Thymus (tissue), 11 donors: ENCODE measurements around the gene DPYD. TPM values are rescaled to one million over a fixed set of nuclear protein-coding genes. Genes with fewer than 3 reads are reported as not detected.

ENCODE experiments used
- DNase-seq, 9 donors: peaks; one replicate each; pipeline ENCODE4 v3.0.0-alpha.2; 2013; ENCODE audit warnings: low spot score in 9 of 9, low read depth in 6 of 9, missing footprints in 1 of 9
- H3K27ac ChIP-seq, 2 donors: one replicate each; pipeline ENCODE4 v1.5.1; 2013; ENCODE audit warnings: control low read depth in 1 of 2, low read depth in 1 of 2, low read length in 1 of 2, mild to moderate bottlenecking in 1 of 2, moderate library complexity in 1 of 2
- H3K27me3 ChIP-seq, 2 donors: one replicate each; pipeline ENCODE4 v1.5.1; 2013; ENCODE audit warnings: low read length in 1 of 2; ENCODE audit not compliant: control insufficient read depth in 2 of 2, insufficient read depth in 1 of 2
- H3K36me3 ChIP-seq, 2 donors: one replicate each; pipeline ENCODE4 v1.5.1; 2013; ENCODE audit warnings: low read length in 1 of 2, mild to moderate bottlenecking in 1 of 2, moderate library complexity in 1 of 2; ENCODE audit not compliant: control insufficient read depth in 2 of 2, insufficient read depth in 2 of 2
- H3K4me1 ChIP-seq, 2 donors: one replicate each; pipeline ENCODE4 v1.5.1; 2013; ENCODE audit warnings: low read length in 2 of 2; ENCODE audit not compliant: control insufficient read depth in 2 of 2, insufficient read depth in 2 of 2
- H3K4me3 ChIP-seq, 2 donors: one replicate each; pipeline ENCODE4 v1.5.1; 2013; ENCODE audit warnings: low read length in 2 of 2, control low read depth in 1 of 2, mild to moderate bottlenecking in 1 of 2
- H3K9me3 ChIP-seq, 2 donors: one replicate each; pipeline ENCODE4 v1.5.1; 2013; ENCODE audit warnings: low read length in 1 of 2, mild to moderate bottlenecking in 1 of 2; ENCODE audit not compliant: control insufficient read depth in 2 of 2, insufficient read depth in 1 of 2
- WGBS: extraction: QIAGEN DNeasy Blood & Tissue Kit; methylation state at CpG from one replicate; pipeline ENCODE4 v1.1.7; 2013; 5-methylcytosine and 5-hydroxymethylcytosine counted together
- polyA plus RNA-seq: library from polyadenylated mRNA; stranded (reverse); fragments of 200-250 nt; gene quantifications from one replicate; pipeline ENCODE4 v1.2.3, GENCODE V29; 2013
- total RNA-seq: library from RNA; stranded (reverse); fragments of 120-200 nt; gene quantifications from one replicate; pipeline ENCODE4 v1.2.4, GENCODE V29; 2013
- donor health status: healthy.

The DPYD gene
- total and polyA plus RNA-seq, 2 donors, result 13.1 to 29.4 TPM

DNA sequence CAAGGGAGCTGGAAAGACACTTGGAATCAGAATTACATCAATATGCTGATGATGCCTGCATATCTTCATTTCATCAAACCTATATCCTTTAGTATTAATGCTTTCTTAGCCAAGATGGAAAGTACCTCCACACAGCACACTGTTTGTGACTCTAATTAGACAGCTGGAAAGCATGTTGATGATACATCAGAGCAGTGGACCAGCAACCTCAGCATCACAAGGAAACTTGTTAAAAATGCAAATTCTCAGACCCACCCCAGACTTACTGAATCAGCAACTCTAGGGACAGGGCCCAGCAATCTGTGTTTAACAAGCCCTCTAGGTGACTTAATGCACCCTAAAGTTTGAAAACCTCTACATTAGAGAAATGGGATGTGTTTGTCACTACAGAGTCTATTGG lies 332.1 kb downstream of the DPYD start:
- H3K27me3 ChIP-seq, result no peaks in the 10 kb centered on the region
- H3K27ac ChIP-seq, result no peak overlapping the region
- no peaks in the 10 kb centered on the region for H3K4me1 ChIP-seq
- H3K36me3 ChIP-seq, result no peaks in the 10 kb centered on the region
- H3K9me3 ChIP-seq, result no peaks in the 10 kb centered on the region
- DNase-seq, result no peak
- H3K4me3 ChIP-seq, result no peak overlapping the region

DNA sequence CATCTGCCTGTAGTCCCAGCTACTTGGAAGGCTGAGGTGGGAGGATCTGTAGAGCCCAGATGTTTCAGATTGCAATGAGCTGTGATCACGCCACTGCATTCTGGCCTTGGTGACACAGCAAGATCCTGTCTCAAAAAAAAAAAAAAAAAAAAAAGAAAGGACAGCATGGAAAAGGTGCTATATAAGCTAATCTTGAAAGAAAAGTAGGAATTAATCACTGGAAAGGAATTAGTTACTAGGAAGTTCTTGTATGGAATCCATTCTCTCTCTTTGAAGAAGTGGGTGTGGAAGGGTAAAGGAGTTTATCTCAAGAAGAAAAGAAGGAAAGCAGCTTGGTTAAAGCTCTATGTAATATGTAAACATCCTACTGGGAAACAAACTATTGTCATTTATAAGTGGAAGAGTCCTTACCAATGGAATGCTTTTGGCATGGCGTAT lies 339.2 kb downstream of the DPYD start:
- H3K9me3 ChIP-seq, result no peaks in the 10 kb centered on the region
- no peak overlapping the region for H3K4me3 ChIP-seq
- no peaks in the 10 kb centered on the region for H3K36me3 ChIP-seq
- H3K4me1 ChIP-seq, result no peaks in the 10 kb centered on the region
- DNase-seq, result no peak
- no peaks in the 10 kb centered on the region for H3K27me3 ChIP-seq
- WGBS, result 98% methylated on average over 2 of the region's 2 CpGs
- no peak overlapping the region for H3K27ac ChIP-seq

DNA sequence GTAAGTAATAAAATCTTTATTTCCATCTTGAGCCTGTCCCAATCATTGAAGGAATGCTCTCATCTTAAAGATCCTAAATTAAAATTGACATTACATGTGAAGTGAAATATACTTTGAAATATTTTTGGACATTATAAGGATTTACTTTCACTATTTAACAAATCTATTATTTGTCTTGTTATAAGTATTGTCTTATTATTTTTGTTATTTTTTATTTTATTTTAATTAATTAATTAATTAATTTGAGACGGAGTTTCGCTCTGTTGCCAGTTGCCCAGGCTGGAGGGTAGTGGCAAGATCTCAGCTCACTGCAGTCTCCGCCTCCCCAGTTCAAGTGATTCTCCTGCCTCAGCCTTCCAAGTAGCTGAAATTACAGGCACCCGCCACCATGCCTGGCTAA lies 343.2 kb downstream of the DPYD start:
- H3K4me1 ChIP-seq, result no peaks in the 10 kb centered on the region
- no peaks in the 10 kb centered on the region for H3K9me3 ChIP-seq
- H3K4me3 ChIP-seq, result no peak overlapping the region
- 99% methylated on average over 4 of the region's 4 CpGs for WGBS
- no peaks in the 10 kb centered on the region for H3K27me3 ChIP-seq
- DNase-seq, result no peak
- peaks cover 0 to 3% of the 10 kb centered on the region in 2 donors for H3K36me3 ChIP-seq
- H3K27ac ChIP-seq, result no peak overlapping the region

DNA sequence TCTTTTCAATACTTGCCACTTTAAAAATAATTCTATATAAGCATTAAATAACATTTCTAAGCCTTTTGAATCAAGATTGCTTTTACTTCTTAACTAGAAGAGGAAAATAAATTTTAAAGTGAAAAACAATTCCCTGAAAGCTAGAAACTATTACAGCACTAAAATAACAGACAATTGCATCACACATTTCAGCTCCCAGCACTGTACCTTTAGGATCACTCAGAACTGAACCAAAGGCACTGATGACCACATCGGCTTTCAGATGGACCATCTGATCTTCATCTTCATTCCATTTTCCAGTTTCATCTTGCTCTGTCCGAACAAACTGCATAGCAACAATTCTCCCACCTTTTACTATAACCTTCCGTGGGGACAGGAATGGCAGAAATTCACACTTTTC lies 347.3 kb downstream of the DPYD start:
- Histone ChIP-seq H3K4me1 (no peaks in the 10 kb centered on the region), H3K36me3 (peaks cover 0 to 3% of the 10 kb centered on the region in 2 donors), H3K27me3 (no peaks in the 10 kb centered on the region), H3K4me3 (no peak overlapping the region), H3K27ac (no peak overlapping the region), H3K9me3 (no peaks in the 10 kb centered on the region)
- WGBS, result 96% methylated on average over 3 of the region's 3 CpGs
- no peak for DNase-seq

DNA sequence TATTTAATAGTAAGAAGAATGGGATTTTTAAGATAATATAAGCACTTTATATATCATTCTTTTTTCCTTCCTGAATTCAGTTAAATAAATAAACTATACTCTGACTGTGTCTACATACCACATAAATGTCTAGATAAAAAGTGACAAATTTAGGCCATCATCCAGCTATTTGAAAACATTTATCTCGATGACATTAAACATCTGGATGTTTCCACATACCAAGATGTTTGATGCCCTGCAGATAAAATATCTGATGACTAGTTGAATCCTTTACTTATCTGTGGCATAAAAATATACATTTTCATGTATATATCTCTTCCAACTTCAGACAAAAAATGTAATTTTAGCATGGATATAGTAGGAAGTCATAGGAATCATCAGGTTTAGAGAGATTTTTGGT lies 348.3 kb downstream of the DPYD start:
- Histone ChIP-seq H3K27ac (no peak overlapping the region), H3K27me3 (no peaks in the 10 kb centered on the region), H3K36me3 (peaks cover 0 to 3% of the 10 kb centered on the region in 2 donors), H3K4me1 (no peaks in the 10 kb centered on the region), H3K9me3 (no peaks in the 10 kb centered on the region), H3K4me3 (no peak overlapping the region)
- WGBS, result 99% methylated on average over 1 of the region's 1 CpG
- DNase-seq, result no peak

DNA sequence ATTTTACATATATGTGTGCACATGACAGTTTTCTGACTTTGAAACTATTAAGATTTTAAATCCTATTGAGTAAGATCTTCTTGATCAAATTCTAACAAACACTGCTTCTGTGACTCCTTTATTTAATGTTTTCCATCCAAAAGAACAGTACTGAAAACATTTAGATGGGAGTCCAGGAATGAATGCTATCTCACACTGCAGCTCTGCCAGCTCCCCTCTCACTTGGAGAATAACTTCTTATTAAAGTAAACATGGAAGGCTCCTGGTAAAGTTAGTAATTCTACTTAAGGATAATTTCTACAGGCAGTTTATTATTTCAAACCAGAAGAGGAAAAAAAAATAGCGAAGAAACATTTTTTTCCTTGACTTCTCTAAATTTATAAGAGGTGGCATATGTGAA lies 349.1 kb downstream of the DPYD start:
- no peaks in the 10 kb centered on the region for H3K9me3 ChIP-seq
- no peaks in the 10 kb centered on the region for H3K27me3 ChIP-seq
- H3K4me1 ChIP-seq, result no peaks in the 10 kb centered on the region
- no peak overlapping the region for H3K4me3 ChIP-seq
- peaks cover 0 to 3% of the 10 kb centered on the region in 2 donors for H3K36me3 ChIP-seq
- 99% methylated on average over 1 of the region's 1 CpG for WGBS
- H3K27ac ChIP-seq, result no peak overlapping the region
- no peak for DNase-seq

DNA sequence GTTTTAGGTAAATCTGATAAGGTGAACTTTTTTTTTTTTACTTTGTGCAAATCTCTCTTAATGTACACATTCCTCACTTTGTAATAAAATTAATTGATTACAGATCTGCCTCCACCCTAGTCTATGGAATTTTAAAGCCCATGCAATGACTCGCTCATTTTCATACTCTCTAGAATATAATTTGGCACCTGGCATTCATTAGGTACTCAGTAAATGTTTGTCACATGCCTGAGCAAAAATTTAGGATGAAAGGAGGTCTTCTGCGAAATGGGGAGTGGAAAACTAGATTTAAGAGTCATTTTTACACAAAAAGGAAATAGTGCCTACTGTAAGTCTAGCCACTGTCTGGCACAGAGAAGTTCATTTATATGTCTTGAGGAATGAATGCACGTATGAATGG lies 350.1 kb downstream of the DPYD start:
- H3K4me1 ChIP-seq, result no peaks in the 10 kb centered on the region
- H3K36me3 ChIP-seq, result peaks cover 0 to 3% of the 10 kb centered on the region in 2 donors
- no peaks in the 10 kb centered on the region for H3K27me3 ChIP-seq
- DNase-seq, result no peak
- no peak overlapping the region for H3K27ac ChIP-seq
- no peak overlapping the region for H3K4me3 ChIP-seq
- 98% methylated on average over 3 of the region's 3 CpGs for WGBS
- H3K9me3 ChIP-seq, result no peaks in the 10 kb centered on the region

DNA sequence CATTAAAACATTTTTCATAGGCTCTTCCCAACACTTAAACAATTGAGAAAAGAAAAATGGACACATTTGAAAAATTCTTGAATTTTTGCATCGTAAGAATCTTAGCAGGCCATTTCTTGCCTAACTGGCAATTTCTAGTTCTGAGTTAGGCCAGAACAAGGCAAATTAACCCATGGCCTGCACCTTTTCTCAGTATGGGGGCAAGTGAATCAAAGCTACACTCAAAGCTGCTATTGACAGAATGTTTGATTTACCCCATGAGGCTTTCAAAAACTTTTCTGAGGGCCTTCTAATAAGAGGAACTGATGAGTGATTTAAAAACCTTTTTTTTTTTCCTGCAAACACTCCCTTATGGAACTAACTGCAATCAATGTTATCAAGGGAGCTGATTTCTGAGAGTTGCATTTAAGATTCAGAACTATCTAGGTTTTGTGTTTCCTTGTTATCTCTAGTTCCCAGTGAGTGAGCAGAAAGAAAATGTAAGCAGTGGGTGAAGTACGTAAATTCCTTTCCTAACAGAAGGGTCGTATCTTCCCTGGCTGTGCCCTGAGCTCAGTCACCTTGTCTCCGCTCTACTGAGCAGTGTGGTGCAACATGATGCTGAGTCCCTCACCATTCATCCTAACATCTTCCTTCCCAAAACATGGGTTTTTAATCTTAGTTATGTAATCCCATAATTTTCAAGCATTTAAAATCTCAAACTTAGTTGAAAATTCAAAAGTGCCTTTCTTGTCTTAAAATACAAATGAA lies 353.7 kb downstream of the DPYD start:
- no peak for DNase-seq
- 96% methylated on average over 4 of the region's 4 CpGs for WGBS

DNA sequence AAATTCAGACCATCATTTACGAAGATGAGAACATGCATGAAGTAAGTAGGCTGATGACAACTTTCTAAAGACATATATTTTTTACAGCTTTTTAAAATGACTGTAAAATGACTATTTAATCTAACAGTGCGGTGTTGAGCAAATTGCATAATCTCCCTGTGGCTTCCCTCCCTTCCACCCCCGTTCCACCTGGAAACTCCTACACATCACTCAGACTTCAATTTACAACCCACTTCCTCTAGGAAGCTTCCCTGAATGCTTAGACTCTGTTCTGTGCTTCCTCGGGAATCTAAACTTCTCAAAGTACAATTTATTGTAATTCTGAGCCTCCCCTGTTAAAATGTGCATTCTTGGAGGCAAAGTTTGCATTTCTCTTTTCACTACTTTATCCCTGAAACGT lies 354.9 kb downstream of the DPYD start:
- 98% methylated on average over 5 of the region's 5 CpGs for WGBS

More for the DNA sequence above, 353.7 kb downstream of the DPYD start:
- Histone ChIP-seq H3K4me3 (no peak overlapping the region), H3K36me3 (no peaks in the 10 kb centered on the region), H3K27ac (no peak overlapping the region), H3K4me1 (no peaks in the 10 kb centered on the region), H3K27me3 (no peaks in the 10 kb centered on the region), H3K9me3 (no peaks in the 10 kb centered on the region)

More for the DNA sequence above, 354.9 kb downstream of the DPYD start:
- Histone ChIP-seq H3K27me3 (no peaks in the 10 kb centered on the region), H3K9me3 (no peaks in the 10 kb centered on the region), H3K4me1 (no peaks in the 10 kb centered on the region), H3K4me3 (no peak overlapping the region), H3K36me3 (no peaks in the 10 kb centered on the region), H3K27ac (no peak overlapping the region)
- no peak for DNase-seq
